HEK293 (cell line): ENCODE results near the gene DISC1.
"Not testable (repeated sequence)": the region's sequence is repeated elsewhere in the genome, so short reads cannot be mapped to it uniquely, and the experiment has no call there.

Experiments used
- CTCF ChIA-PET: fragments of 350-600 bp; formaldehyde crosslinking; extraction: SDS; loops from one replicate; lab custom pipeline; 2021; ENCODE audit warnings: antibody characterized with exemption; lab: Yijun Ruan, JAX
- POLR2A ChIA-PET: fragments of 300-600 bp; formaldehyde crosslinking; extraction: SDS; loops from one replicate; lab custom pipeline; 2020; ENCODE audit warnings: antibody characterized with exemption, inconsistent platforms; lab: Yijun Ruan, JAX
- H3K27ac ChIP-seq: fragments of 200-500 bp; sonication (Bioruptor generic); 2 replicates; pipeline ENCODE4 v1.5.1; 2014; ENCODE audit warnings: low read depth, low read length, control low read depth, inconsistent platforms; ENCODE audit errors: extremely low read depth
- H3K36me3 ChIP-seq, 2 experiments: fragments of 200-500 bp in 1 of 2; sonication (Bioruptor generic) in 1 of 2; 1 replicate in 1 of 2; 2 replicates in 1 of 2; pipeline ENCODE4 v1.5.1; 2014 to 2017; ENCODE audit warnings: inconsistent platforms in 2 of 2, low read length in 2 of 2; ENCODE audit not compliant: control insufficient read depth in 2 of 2, insufficient read depth in 1 of 2
- H3K4me1 ChIP-seq: fragments of 200-500 bp; sonication (Bioruptor generic); 2 replicates; pipeline ENCODE4 v1.5.1; 2014; ENCODE audit warnings: mild to moderate bottlenecking, low read length, inconsistent platforms; ENCODE audit not compliant: control insufficient read depth, insufficient read depth
- H3K4me3 ChIP-seq: 2 replicates; pipeline ENCODE4 v1.5.1; 2011; ENCODE audit warnings: low read depth, mild to moderate bottlenecking, control low read depth, low read length, moderate library complexity
- H3K9me3 ChIP-seq: fragments of 200-500 bp; sonication (Bioruptor generic); 2 replicates; pipeline ENCODE4 v1.5.1; 2014; ENCODE audit warnings: low read depth, low read length, inconsistent platforms; ENCODE audit not compliant: control insufficient read depth, insufficient read depth
- REST ChIP-seq: fragments of 450-650 bp; formaldehyde crosslinking; IDR thresholded peaks from 2 replicates; pipeline ENCODE4 v1.5.1; 2016; ENCODE audit warnings: missing biosample characterization, missing genetic modification characterization
- SP3 ChIP-seq: fragments of 450-650 bp; formaldehyde crosslinking; IDR thresholded peaks from 2 replicates; pipeline ENCODE4 v1.5.1; 2016; ENCODE audit warnings: missing biosample characterization, missing genetic modification characterization
- ZBTB11 ChIP-seq: fragments of 450-650 bp; formaldehyde crosslinking; conservative IDR thresholded peaks from 2 replicates; pipeline ENCODE4 v1.5.1; 2016; ENCODE audit warnings: low read depth, missing biosample characterization, missing genetic modification characterization
- ZFP37 ChIP-seq: fragments of 450-650 bp; formaldehyde crosslinking; IDR thresholded peaks from 2 replicates; pipeline ENCODE4 v1.5.1; 2016; ENCODE audit warnings: missing biosample characterization, missing genetic modification characterization
- ZNF140 ChIP-seq: fragments of 450-650 bp; formaldehyde crosslinking; IDR thresholded peaks from 2 replicates; pipeline ENCODE4 v1.5.1; 2016; ENCODE audit warnings: missing biosample characterization, missing genetic modification characterization
- ZNF18 ChIP-seq: fragments of 450-650 bp; formaldehyde crosslinking; IDR thresholded peaks from 2 replicates; pipeline ENCODE4 v1.5.1; 2016; ENCODE audit warnings: missing biosample characterization, missing genetic modification characterization
- ZNF19 ChIP-seq: fragments of 450-650 bp; formaldehyde crosslinking; IDR thresholded peaks from 2 replicates; pipeline ENCODE4; 2016; ENCODE audit warnings: missing biosample characterization, missing genetic modification characterization, low read depth
- ZNF292 ChIP-seq: fragments of 450-650 bp; formaldehyde crosslinking; IDR thresholded peaks from 2 replicates; pipeline ENCODE4 v1.5.1; 2016; ENCODE audit warnings: low read depth, missing biosample characterization, missing genetic modification characterization, borderline replicate concordance
- ZNF426 ChIP-seq: fragments of 450-650 bp; formaldehyde crosslinking; IDR thresholded peaks from 2 replicates; pipeline ENCODE4 v1.5.1; 2017; ENCODE audit warnings: missing biosample characterization, missing genetic modification characterization, mild to moderate bottlenecking, inconsistent platforms, moderate library complexity
- ZNF433 ChIP-seq: fragments of 450-650 bp; formaldehyde crosslinking; IDR thresholded peaks from 2 replicates; pipeline ENCODE4 v1.5.1; 2016; ENCODE audit warnings: missing biosample characterization, missing genetic modification characterization, low read depth
- ZNF501 ChIP-seq: fragments of 450-650 bp; formaldehyde crosslinking; IDR thresholded peaks from 2 replicates; pipeline ENCODE4 v1.5.1; 2016; ENCODE audit warnings: missing biosample characterization, missing genetic modification characterization
- ZNF514 ChIP-seq: fragments of 450-650 bp; formaldehyde crosslinking; IDR thresholded peaks from 2 replicates; pipeline ENCODE4 v1.5.1; 2016; ENCODE audit warnings: missing biosample characterization, missing genetic modification characterization
- ZNF518A ChIP-seq: fragments of 450-650 bp; formaldehyde crosslinking; conservative IDR thresholded peaks from 2 replicates; pipeline ENCODE4 v1.5.1; 2016; ENCODE audit warnings: low read depth, missing biosample characterization, missing genetic modification characterization
- ZNF530 ChIP-seq: fragments of 450-650 bp; formaldehyde crosslinking; IDR thresholded peaks from 2 replicates; pipeline ENCODE4 v1.5.1; 2016; ENCODE audit warnings: low read depth, missing biosample characterization, missing genetic modification characterization
- ZNF623 ChIP-seq: fragments of 450-650 bp; formaldehyde crosslinking; IDR thresholded peaks from 2 replicates; pipeline ENCODE4 v1.5.1; 2016; ENCODE audit warnings: missing biosample characterization, missing genetic modification characterization
- ZNF639 ChIP-seq: fragments of 450-650 bp; formaldehyde crosslinking; IDR thresholded peaks from 2 replicates; pipeline ENCODE4 v1.5.1; 2016; ENCODE audit warnings: missing biosample characterization, missing genetic modification characterization
- ZNF664 ChIP-seq: fragments of 450-650 bp; formaldehyde crosslinking; IDR thresholded peaks from 2 replicates; pipeline ENCODE4 v1.5.1; 2016; ENCODE audit warnings: missing biosample characterization, missing genetic modification characterization
- ZNF791 ChIP-seq: fragments of 450-650 bp; formaldehyde crosslinking; IDR thresholded peaks from 2 replicates; pipeline ENCODE4 v1.5.1; 2016; ENCODE audit warnings: missing biosample characterization, missing genetic modification characterization
- TF ChIP-seq, protein P1 (sequence below): fragments of 450-650 bp; formaldehyde crosslinking; IDR thresholded peaks from 2 replicates; pipeline ENCODE4 v1.5.1; 2016; ENCODE audit warnings: missing biosample characterization, missing genetic modification characterization

Gene DISC1

GRCh38 chr1:231785073-231785472 is 158.5 kb downstream of the DISC1 start:
- POLR2A ChIA-PET: interaction anchor here (0.6 kb wide), 1 partner anchor 14 kb away, joined by 3 read pairs; no protein-coding TSS in a partner anchor
- not testable (repeated sequence) for H3K27ac ChIP-seq, H3K4me1 ChIP-seq, H3K4me3 ChIP-seq, H3K36me3 ChIP-seq, H3K9me3 ChIP-seq
- CTCF ChIA-PET: interaction anchor here (0.7 to 2.0 kb wide), 4 partner anchors 10 to 106 kb away, joined by 5 to 14 read pairs (median 6); no protein-coding TSS in a partner anchor
- TF ChIP-seq ZNF664 (tag by site-specific recombination): peak; percentile 32; the same call in 1 of the 2 replicates
- peak; percentile 72; the same call in 1 of the 2 replicates for TF ChIP-seq ZNF791 (tag by site-specific recombination)
- TF ChIP-seq ZNF433 (tag by site-specific recombination): peak; percentile 90
- TF ChIP-seq SP3 (tag by site-specific recombination): 0 out of 2 replicates have a peak, but pooled peaks have one; percentile 21
- TF ChIP-seq ZBTB11: peak; percentile 76; the same call in 1 of the 2 replicates
- peak; percentile 48; the same call in 1 of the 2 replicates for TF ChIP-seq ZNF501
- peak; percentile 82; the same call in 1 of the 2 replicates for TF ChIP-seq ZNF140 (tag by site-specific recombination)
- TF ChIP-seq ZNF18 (tag by site-specific recombination): peak; percentile 27; the same call in 1 of the 2 replicates
- TF ChIP-seq ZNF426 (tag by site-specific recombination): peak; percentile 76
- 0 out of 2 replicates have a peak, but pooled peaks have one; percentile 28 for TF ChIP-seq ZNF530 (tag by site-specific recombination)
- TF ChIP-seq REST (tag by site-specific recombination): peak; percentile 61; the same call in 1 of the 2 replicates
- TF ChIP-seq ZNF518A (tag by site-specific recombination): peak; percentile 83
- peak; percentile 87; the same call in 1 of the 2 replicates for TF ChIP-seq ZNF292 (tag by site-specific recombination)
- 0 out of 2 replicates have a peak, but pooled peaks have one; percentile 23 for TF ChIP-seq ZFP37 (tag by site-specific recombination)
- peak; percentile 80; the same call in 1 of the 2 replicates for TF ChIP-seq ZNF19 (tag by site-specific recombination)
- TF ChIP-seq ZNF639 (tag by site-specific recombination): 0 out of 2 replicates have a peak, but pooled peaks have one; percentile 29
- TF ChIP-seq, protein P1, sequence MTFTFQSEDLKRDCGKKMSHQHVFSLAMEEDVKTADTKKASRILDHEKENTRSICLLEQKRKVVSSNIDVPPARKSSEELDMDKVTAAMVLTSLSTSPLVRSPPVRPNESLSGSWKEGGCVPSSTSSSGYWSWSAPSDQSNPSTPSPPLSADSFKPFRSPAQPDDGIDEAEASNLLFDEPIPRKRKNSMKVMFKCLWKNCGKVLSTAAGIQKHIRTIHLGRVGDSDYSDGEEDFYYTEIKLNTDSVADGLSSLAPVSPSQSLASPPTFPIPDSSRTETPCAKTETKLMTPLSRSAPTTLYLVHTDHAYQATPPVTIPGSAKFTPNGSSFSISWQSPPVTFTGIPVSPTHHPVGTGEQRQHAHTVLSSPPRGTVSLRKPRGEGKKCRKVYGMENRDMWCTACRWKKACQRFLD (tag by site-specific recombination): 0 out of 2 replicates have a peak, but pooled peaks have one; percentile 66
- 0 out of 2 replicates have a peak, but pooled peaks have one; percentile 32 for TF ChIP-seq ZNF514
- peak; percentile 72 for TF ChIP-seq ZNF623 (tag by site-specific recombination)
